GM12865 (cell line): ENCODE data around the gene MED12L.

ENCODE experiments used
- DNase-seq: peaks from one replicate; pipeline ENCODE4 v3.0.0; 2010; ENCODE audit warnings: low read depth
- H3K4me3 ChIP-seq: 2 replicates; pipeline ENCODE4 v1.5.1; 2011; ENCODE audit warnings: mild to moderate bottlenecking, low read depth, low read length, control low read depth
- TF ChIP-seq, protein P1 (sequence below): IDR thresholded peaks from 2 replicates; pipeline ENCODE4 v1.5.1; 2011; ENCODE audit warnings: low read length, control low read depth, low read depth, inconsistent platforms; ENCODE audit not compliant: insufficient read depth; ENCODE audit errors: missing control alignments

MED12L gene

DNA sequence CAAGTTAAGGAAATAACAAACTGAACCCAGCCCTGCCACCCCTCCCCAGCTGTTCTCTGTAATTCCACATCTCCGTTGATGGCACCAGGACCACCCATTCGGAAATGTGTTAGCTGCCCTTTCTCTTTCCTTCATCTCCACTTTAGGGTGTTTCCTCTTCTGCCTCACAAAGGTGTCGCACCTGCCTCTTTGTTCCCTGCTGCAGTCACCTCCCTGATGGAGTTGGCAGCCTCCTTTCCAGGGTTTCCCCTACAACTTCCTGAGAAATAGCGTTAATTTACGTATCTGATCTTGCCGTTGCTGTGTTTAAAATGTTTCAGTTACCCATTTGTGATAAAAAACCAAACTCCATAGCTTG is 60.2 kb downstream of the MED12L start:
- TF ChIP-seq, protein P1, sequence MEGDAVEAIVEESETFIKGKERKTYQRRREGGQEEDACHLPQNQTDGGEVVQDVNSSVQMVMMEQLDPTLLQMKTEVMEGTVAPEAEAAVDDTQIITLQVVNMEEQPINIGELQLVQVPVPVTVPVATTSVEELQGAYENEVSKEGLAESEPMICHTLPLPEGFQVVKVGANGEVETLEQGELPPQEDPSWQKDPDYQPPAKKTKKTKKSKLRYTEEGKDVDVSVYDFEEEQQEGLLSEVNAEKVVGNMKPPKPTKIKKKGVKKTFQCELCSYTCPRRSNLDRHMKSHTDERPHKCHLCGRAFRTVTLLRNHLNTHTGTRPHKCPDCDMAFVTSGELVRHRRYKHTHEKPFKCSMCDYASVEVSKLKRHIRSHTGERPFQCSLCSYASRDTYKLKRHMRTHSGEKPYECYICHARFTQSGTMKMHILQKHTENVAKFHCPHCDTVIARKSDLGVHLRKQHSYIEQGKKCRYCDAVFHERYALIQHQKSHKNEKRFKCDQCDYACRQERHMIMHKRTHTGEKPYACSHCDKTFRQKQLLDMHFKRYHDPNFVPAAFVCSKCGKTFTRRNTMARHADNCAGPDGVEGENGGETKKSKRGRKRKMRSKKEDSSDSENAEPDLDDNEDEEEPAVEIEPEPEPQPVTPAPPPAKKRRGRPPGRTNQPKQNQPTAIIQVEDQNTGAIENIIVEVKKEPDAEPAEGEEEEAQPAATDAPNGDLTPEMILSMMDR, result no peak
- no peak for DNase-seq
- no peak overlapping the region for H3K4me3 ChIP-seq

DNA sequence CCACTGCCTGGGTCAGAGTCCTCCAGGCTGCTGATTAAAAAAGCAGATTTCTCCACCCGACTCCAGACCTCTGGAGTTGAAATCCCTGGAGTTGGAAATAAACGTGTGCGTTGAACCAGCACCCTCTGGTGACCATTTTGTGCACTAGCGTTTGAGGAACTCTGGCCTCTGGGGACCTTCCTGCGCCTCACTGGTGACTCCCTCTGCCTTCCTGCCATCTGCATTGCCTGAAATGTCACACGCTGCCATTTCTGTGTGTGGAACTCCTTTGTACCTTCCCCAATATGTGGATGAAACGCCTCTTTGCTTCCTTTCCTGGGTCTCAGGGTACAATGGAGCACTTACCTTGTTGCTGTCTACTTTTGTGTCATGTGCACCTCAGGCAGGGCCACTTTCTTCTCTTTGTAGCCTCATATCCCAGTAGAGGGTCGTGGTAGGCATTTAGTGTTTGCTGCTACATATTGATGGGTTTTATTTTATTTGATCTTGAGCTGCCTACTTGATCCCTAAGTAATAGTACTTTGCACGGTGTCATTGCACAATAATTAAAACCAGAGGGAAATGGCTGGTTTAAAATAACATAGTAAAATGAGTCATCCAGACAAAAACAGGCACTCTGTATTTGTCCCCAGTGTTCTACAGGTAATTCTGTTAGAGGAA is 60.7 kb downstream of the MED12L start:
- H3K4me3 ChIP-seq, result no peak overlapping the region
- TF ChIP-seq, protein P1, result peak; percentile 90
- DNase-seq, result peak; percentile 77

DNA sequence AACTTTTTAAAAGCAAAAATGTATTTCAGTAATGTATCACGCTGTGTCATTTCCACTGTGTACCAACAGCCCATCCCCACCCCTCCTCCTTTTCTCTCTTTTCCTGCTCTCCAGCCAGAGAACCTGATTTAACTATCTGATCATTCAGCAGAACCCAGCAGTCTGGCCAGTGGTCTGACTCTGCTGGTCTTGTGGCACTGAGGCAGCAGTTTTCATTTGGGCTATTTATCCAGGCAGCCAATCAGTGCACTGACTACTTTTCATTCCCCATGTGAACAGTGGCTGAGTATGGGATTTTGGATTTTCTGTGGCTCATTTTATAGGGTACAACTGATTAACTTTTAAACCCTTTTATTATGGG is 61.2 kb downstream of the MED12L start:
- H3K4me3 ChIP-seq, result no peak overlapping the region
- DNase-seq, result no peak
- TF ChIP-seq, protein P1, result no peak

DNA sequence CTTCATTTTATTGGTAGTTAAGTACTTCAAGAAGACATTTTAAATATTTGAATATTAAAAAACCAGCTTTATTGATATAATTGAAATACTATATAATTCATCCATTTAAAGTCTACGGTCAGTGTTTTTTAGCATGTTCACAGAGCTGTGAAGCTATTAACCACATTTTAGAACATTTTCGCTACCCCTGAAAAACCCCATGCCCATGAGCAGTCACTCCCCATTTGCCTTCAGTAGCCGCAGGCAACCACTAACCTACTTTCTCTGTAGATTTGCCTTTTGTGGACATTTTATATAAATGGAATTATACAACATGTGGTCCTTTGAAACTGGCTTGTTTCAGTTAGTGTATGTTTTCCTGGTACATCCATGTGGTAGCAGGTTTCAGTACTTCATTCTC is 61.8 kb downstream of the MED12L start:
- TF ChIP-seq, protein P1, result no peak
- peak; percentile 21 for DNase-seq
- H3K4me3 ChIP-seq, result no peak overlapping the region

DNA sequence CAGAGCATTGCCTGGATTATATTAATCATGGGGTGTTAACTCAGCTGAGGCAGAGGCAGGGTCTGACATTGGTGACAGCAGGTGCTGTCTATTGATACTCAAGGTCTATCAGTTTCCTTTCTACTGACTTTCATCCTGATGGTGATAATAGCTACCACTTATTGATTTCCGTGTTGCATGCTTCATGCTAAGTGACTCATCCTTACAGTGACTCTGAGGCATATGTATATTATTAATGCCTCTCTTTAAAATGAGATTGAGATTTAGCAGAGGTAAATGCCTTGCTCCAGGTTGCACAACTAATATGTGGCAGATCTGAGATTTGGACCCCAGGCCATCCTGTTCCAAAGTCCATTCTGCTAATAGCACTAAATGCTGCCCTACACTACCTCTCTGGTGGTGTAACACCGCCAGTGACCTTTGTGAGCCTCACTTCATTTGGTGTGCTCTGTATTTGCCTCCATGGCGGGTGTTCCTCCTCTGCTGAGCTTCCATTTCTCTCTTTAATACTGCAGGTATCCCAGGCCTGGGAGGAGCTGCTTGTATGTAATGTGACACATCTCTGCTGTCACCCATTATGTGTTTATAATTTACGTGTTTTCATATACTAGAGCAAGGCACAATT is 67.1 kb downstream of the MED12L start:
- TF ChIP-seq, protein P1, result no peak
- no peak overlapping the region for H3K4me3 ChIP-seq
- no peak for DNase-seq

DNA sequence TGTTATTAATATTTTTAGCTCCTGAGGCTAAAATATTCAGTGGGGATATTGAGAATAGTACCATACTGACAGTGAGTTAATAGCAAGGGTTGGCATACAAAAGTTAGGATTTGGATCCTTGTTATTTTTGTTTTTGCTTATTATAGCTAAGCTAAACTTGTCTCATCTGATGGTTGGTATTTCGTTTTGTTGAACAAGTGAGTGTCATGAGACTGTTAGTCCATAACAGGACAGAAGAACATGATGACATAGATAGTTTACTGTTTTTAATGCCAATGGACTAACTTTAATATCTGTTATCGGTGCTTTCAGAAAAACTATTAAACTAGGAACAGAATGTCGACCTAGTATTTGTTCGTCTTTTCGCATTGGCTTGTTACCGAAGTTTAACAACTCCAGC is 69.1 kb downstream of the MED12L start:
- H3K4me3 ChIP-seq, result no peak overlapping the region
- DNase-seq, result no peak
- TF ChIP-seq, protein P1, result no peak
